PC-3 (cell line): ENCODE measurements around the gene SLC34A3. TPM values are rescaled to one million over a fixed set of nuclear protein-coding genes. Genes with fewer than 3 reads are reported as not detected.
A peak's percentile ranks its signal among the peaks of the same experiment; 100 is the strongest.

ENCODE experiments used
- ATAC-seq: fragments of 200-7000 bp; cut with Tn5 transposase; 2 replicates; pipeline ENCODE4 v1.9.1; 2020; ENCODE audit warnings: mild to moderate bottlenecking, moderate library complexity
- BruUV-seq: library from RNA; stranded (reverse); fragments of 400-500 nt; replicated peaks from 2 replicates; lab custom pipeline; 2021; lab: Mats Ljungman, UMichigan
- CTCF ChIA-PET: fragments of 300-600 bp; sonication (Branson Sonifier 250); formaldehyde crosslinking; loops from one replicate; lab custom pipeline; 2022; ENCODE audit warnings: antibody characterized with exemption; lab: Charles Lee
- POLR2A ChIA-PET: fragments of 300-600 bp; sonication (Branson Sonifier 250); formaldehyde crosslinking; loops from one replicate; lab custom pipeline; 2022; ENCODE audit warnings: antibody characterized with exemption; ENCODE audit not compliant: unreplicated experiment; lab: Charles Lee
- DNase-seq: peaks from one replicate; pipeline ENCODE4 v3.0.0-alpha.2; 2015
- H2AFZ ChIP-seq: fragments of 300-600 bp; sonication (generic); 2 replicates; pipeline ENCODE4 v1.6.0; 2016; ENCODE audit warnings: antibody characterized with exemption, low read length
- H3F3A ChIP-seq: fragments of 300-600 bp; sonication (generic); one replicate; pipeline ENCODE4 v1.6.0; 2017; ENCODE audit warnings: antibody characterized with exemption, low read length, control low read depth, mild to moderate bottlenecking; ENCODE audit not compliant: unreplicated experiment
- H3K27ac ChIP-seq: fragments of 300-600 bp; sonication (generic); 2 replicates; pipeline ENCODE4 v1.5.1; 2016; ENCODE audit warnings: mild to moderate bottlenecking, low read length
- H3K27me3 ChIP-seq: fragments of 300-600 bp; sonication (generic); 2 replicates; pipeline ENCODE4 v1.6.1; 2016; ENCODE audit warnings: low read length, mixed read lengths
- H3K36me3 ChIP-seq: fragments of 300-600 bp; sonication (generic); 2 replicates; pipeline ENCODE4 v1.6.1; 2016; ENCODE audit warnings: low read depth, mixed run types, low read length, mixed read lengths
- H3K4me1 ChIP-seq: fragments of 300-600 bp; sonication (generic); 2 replicates; pipeline ENCODE4 v1.5.1; 2016; ENCODE audit warnings: low read length; ENCODE audit not compliant: insufficient read depth
- H3K4me2 ChIP-seq: fragments of 300-600 bp; sonication (generic); 2 replicates; pipeline ENCODE4 v1.6.0; 2016; ENCODE audit warnings: low read length
- H3K4me3 ChIP-seq: fragments of 300-600 bp; sonication (generic); 2 replicates; pipeline ENCODE4 v1.5.1; 2016; ENCODE audit warnings: mild to moderate bottlenecking, low read length, mixed read lengths
- H3K79me2 ChIP-seq: fragments of 300-600 bp; sonication (generic); 2 replicates; pipeline ENCODE4 v1.6.1; 2017; ENCODE audit warnings: low read length, mixed read lengths
- H3K9ac ChIP-seq: fragments of 300-600 bp; sonication (generic); 2 replicates; pipeline ENCODE4 v1.6.0; 2016; ENCODE audit warnings: mild to moderate bottlenecking, low read length
- H3K9me2 ChIP-seq: fragments of 300-600 bp; sonication (generic); replicated peaks from 2 replicates; pipeline ENCODE4 v1.6.1; 2016; ENCODE audit warnings: mixed run types, low read length, mixed read lengths
- H3K9me3 ChIP-seq: fragments of 300-600 bp; sonication (generic); 2 replicates; pipeline ENCODE4 v1.6.1; 2016; ENCODE audit warnings: low read length, mixed read lengths
- H4K20me1 ChIP-seq: fragments of 300-600 bp; sonication (generic); 2 replicates; pipeline ENCODE4 v1.6.1; 2016; ENCODE audit warnings: low read length, mixed read lengths
- EZH2 ChIP-seq: fragments of 300-600 bp; sonication (generic); IDR thresholded peaks from one replicate; pipeline ENCODE4 v1.6.1; 2017; ENCODE audit warnings: antibody characterized with exemption, mild to moderate bottlenecking, low read length; ENCODE audit not compliant: unreplicated experiment
- EZH2phosphoT487 ChIP-seq: fragments of 300-600 bp; sonication (generic); IDR thresholded peaks from 2 replicates; pipeline ENCODE4 v1.6.1; 2018; ENCODE audit warnings: mild to moderate bottlenecking, antibody characterized with exemption, low read length, borderline replicate concordance
- intact Hi-C: fragments of 100-400 bp; cut with micrococcal nuclease; formaldehyde crosslinking; loops from 2 replicates; pipeline ENCODE4 v1.9.0; 2023
- total RNA-seq: library from RNA; depleted of rRNA; stranded (reverse); fragments of >200 nt; gene quantifications from 2 replicates; pipeline ENCODE4 v1.2.3, GENCODE V29; 2014
- TF ChIP-seq, protein P1 (sequence below): fragments of 300-600 bp; sonication (generic); conservative IDR thresholded peaks from 2 replicates; pipeline ENCODE4 v1.5.1; 2017; ENCODE audit warnings: antibody characterized with exemption, low read depth, mild to moderate bottlenecking, low read length

SLC34A3 gene
- total RNA-seq, 1 experiment from 2014 or later, result 1.5 TPM

- TF ChIP-seq, protein P1, sequence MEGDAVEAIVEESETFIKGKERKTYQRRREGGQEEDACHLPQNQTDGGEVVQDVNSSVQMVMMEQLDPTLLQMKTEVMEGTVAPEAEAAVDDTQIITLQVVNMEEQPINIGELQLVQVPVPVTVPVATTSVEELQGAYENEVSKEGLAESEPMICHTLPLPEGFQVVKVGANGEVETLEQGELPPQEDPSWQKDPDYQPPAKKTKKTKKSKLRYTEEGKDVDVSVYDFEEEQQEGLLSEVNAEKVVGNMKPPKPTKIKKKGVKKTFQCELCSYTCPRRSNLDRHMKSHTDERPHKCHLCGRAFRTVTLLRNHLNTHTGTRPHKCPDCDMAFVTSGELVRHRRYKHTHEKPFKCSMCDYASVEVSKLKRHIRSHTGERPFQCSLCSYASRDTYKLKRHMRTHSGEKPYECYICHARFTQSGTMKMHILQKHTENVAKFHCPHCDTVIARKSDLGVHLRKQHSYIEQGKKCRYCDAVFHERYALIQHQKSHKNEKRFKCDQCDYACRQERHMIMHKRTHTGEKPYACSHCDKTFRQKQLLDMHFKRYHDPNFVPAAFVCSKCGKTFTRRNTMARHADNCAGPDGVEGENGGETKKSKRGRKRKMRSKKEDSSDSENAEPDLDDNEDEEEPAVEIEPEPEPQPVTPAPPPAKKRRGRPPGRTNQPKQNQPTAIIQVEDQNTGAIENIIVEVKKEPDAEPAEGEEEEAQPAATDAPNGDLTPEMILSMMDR, result no peak
- TF ChIP-seq EZH2, result no peak
- no peak for TF ChIP-seq EZH2phosphoT487
- BruUV-seq, result TSS peak; percentile 34
- Histone ChIP-seq H3K4me1 (peaks cover 38% of the 10 kb centered on the region), H3K9me3 (no peaks in the 10 kb centered on the region), H3K79me2 (peaks cover 60% of the 10 kb centered on the region), H3K27ac (peak overlapping the region; percentile 25; the same call in 1 of the 2 replicates), H3K4me3 (peak overlapping the region; percentile 83), H2AFZ (peak overlapping the region; percentile 73), H3K9me2 (no peaks in the 10 kb centered on the region), H3K36me3 (no peaks in the 10 kb centered on the region), H3K27me3 (no peaks in the 10 kb centered on the region), H3K9ac (peak overlapping the region; percentile 74), H3K4me2 (peak overlapping the region; percentile 99), H4K20me1 (peaks cover 14% of the 10 kb centered on the region; the same call in 1 of the 2 replicates), H3F3A (no peaks in the 10 kb centered on the region)
- ATAC-seq, result peak; percentile 2; the same call in 1 of the 2 replicates
- ChIA-PET POLR2A (interaction anchor here (0.5 kb wide), 1 partner anchor 41 kb away, joined by 3 read pairs; no protein-coding TSS in a partner anchor), CTCF (no interaction called here)
- intact Hi-C loops, result no loop called here
- no peak for DNase-seq
Measured at GRCh38 chr9:137201205-137201868, 29.4 kb upstream of the SLC34A3 start.

GRCh38 chr9:137202966-137203365 lies 27.7 kb upstream of the SLC34A3 start:
- H2AFZ ChIP-seq, result no peak overlapping the region
- no peak for TF ChIP-seq EZH2phosphoT487
- TF ChIP-seq, protein P1, result no peak
- peaks cover 40% of the 10 kb centered on the region for H3K4me1 ChIP-seq
- CTCF ChIA-PET, result interaction anchor here (0.6 kb wide), 1 partner anchor 73 kb away, joined by 3 read pairs; no protein-coding TSS in a partner anchor
- peaks cover 14% of the 10 kb centered on the region; the same call in 1 of the 2 replicates for H4K20me1 ChIP-seq
- H3K27ac ChIP-seq, result no peak overlapping the region
- no TSS peak for BruUV-seq
- H3K9me3 ChIP-seq, result no peaks in the 10 kb centered on the region
- POLR2A ChIA-PET, result interaction anchor here (0.6 kb wide), 1 partner anchor 103 kb away, joined by 3 read pairs; no protein-coding TSS in a partner anchor
- H3K9me2 ChIP-seq, result no peaks in the 10 kb centered on the region
- H3K4me3 ChIP-seq, result no peak overlapping the region
- no peaks in the 10 kb centered on the region for H3K36me3 ChIP-seq
- H3K9ac ChIP-seq, result no peak overlapping the region
- DNase-seq (no peak), ATAC-seq (no peak)
- 0 out of 2 replicates have a peak overlapping the region, but pooled peaks have one; percentile 19 for H3K4me2 ChIP-seq
- no peaks in the 10 kb centered on the region for H3K27me3 ChIP-seq
- peaks cover 65% of the 10 kb centered on the region for H3K79me2 ChIP-seq
- intact Hi-C loops, result no loop called here
- no peaks in the 10 kb centered on the region for H3F3A ChIP-seq

DNA sequence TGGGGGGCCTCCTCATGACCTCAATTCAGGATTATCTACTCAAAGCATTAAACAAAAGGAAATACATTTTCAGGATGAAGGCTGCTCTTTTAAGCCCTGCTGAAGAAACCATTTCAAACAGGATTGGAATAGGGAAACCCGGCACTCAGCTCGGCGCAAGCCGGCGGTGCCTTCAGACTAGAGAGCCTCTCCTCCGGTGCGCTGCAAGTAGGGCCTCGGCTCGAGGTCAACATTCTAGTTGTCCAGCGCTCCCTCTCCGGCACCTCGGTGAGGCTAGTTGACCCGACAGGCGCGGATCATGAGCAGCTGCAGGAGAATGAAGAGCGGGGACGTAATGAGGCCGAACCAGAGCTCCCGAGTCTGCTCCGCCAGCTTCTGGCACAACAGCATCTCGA lies 26.0 kb upstream of the SLC34A3 start:
- no peak overlapping the region for H3K27ac ChIP-seq
- intact Hi-C loops, result no loop called here

More for the DNA sequence above, 26.0 kb upstream of the SLC34A3 start:
- H4K20me1 ChIP-seq, result no peaks in the 10 kb centered on the region
- ATAC-seq, result no peak
- BruUV-seq, result no TSS peak
- H3K36me3 ChIP-seq, result no peaks in the 10 kb centered on the region
- TF ChIP-seq, protein P1, result no peak
- TF ChIP-seq EZH2, result no peak
- TF ChIP-seq EZH2phosphoT487, result no peak
- H2AFZ ChIP-seq, result 0 out of 2 replicates have a peak overlapping the region, but pooled peaks have one; percentile 74
- H3K4me2 ChIP-seq, result peak overlapping the region; percentile 98
- peak overlapping the region; percentile 99 for H3K9ac ChIP-seq
- CTCF ChIA-PET, result no interaction called here
- H3K9me3 ChIP-seq, result no peaks in the 10 kb centered on the region
- no peak for DNase-seq
- H3K27me3 ChIP-seq, result no peaks in the 10 kb centered on the region
- H3F3A ChIP-seq, result no peaks in the 10 kb centered on the region
- POLR2A ChIA-PET, result no interaction called here
- no peaks in the 10 kb centered on the region for H3K9me2 ChIP-seq
- peaks cover 58% of the 10 kb centered on the region for H3K79me2 ChIP-seq
- peaks cover 24% of the 10 kb centered on the region for H3K4me1 ChIP-seq
- H3K4me3 ChIP-seq, result peak overlapping the region; percentile 99
